Hepatocyte (in vitro differentiated cells): ENCODE results near the gene GRN. TPM values are rescaled to one million over a fixed set of nuclear protein-coding genes. Genes with fewer than 3 reads are reported as not detected.
A peak's percentile ranks its signal among the peaks of the same experiment; 100 is the strongest.

Source experiments
- DNase-seq: peaks from one replicate; pipeline ENCODE4 v3.0.0-alpha.2; 2016; ENCODE audit warnings: low spot score
- H2AFZ ChIP-seq: fragments of 200-600 bp; sonication (generic); 2 replicates; pipeline ENCODE4 v1.6.0; 2016; ENCODE audit warnings: antibody characterized with exemption, mild to moderate bottlenecking
- H3K27ac ChIP-seq: fragments of 200-600 bp; sonication (generic); 2 replicates; pipeline ENCODE4 v1.5.1; 2016; ENCODE audit warnings: mild to moderate bottlenecking
- H3K27me3 ChIP-seq: fragments of 200-600 bp; sonication (generic); 2 replicates; pipeline ENCODE4 v1.6.1; 2016
- H3K36me3 ChIP-seq: fragments of 200-600 bp; sonication (generic); replicated peaks from 2 replicates; pipeline ENCODE4 v1.5.1; 2016; ENCODE audit warnings: low read depth; ENCODE audit not compliant: insufficient read depth
- H3K4me1 ChIP-seq: fragments of 200-600 bp; sonication (generic); 2 replicates; pipeline ENCODE4 v1.5.1; 2016; ENCODE audit warnings: mild to moderate bottlenecking, moderate library complexity; ENCODE audit not compliant: insufficient read depth
- H3K4me2 ChIP-seq: fragments of 200-600 bp; sonication (generic); 2 replicates; pipeline ENCODE4 v1.6.0; 2016
- H3K4me3 ChIP-seq: fragments of 200-600 bp; sonication (generic); 2 replicates; pipeline ENCODE4 v1.5.1; 2016; ENCODE audit warnings: mild to moderate bottlenecking
- H3K79me2 ChIP-seq: fragments of 200-600 bp; sonication (generic); 2 replicates; pipeline ENCODE4 v1.6.0; 2017; ENCODE audit warnings: mild to moderate bottlenecking
- H3K9me2 ChIP-seq: fragments of 200-600 bp; sonication (generic); replicated peaks from 2 replicates; pipeline ENCODE4 v1.6.0; 2017; ENCODE audit warnings: mild to moderate bottlenecking; ENCODE audit not compliant: insufficient read depth
- H3K9me3 ChIP-seq: fragments of 200-600 bp; sonication (generic); 2 replicates; pipeline ENCODE4 v1.5.1; 2016; ENCODE audit warnings: low read depth, mild to moderate bottlenecking
- H4K20me1 ChIP-seq: fragments of 200-600 bp; sonication (generic); 2 replicates; pipeline ENCODE4 v1.6.0; 2016; ENCODE audit warnings: mild to moderate bottlenecking; ENCODE audit not compliant: insufficient read depth, poor library complexity, severe bottlenecking
- CTCF ChIP-seq: fragments of 200-600 bp; sonication (generic); IDR thresholded peaks from 2 replicates; pipeline ENCODE4 v1.5.1; 2016; ENCODE audit warnings: antibody characterized with exemption, mild to moderate bottlenecking; ENCODE audit not compliant: poor library complexity
- EZH2 ChIP-seq: fragments of 200-600 bp; sonication (generic); IDR thresholded peaks from 2 replicates; pipeline ENCODE4 v1.6.1; 2016; ENCODE audit warnings: antibody characterized with exemption, mild to moderate bottlenecking, borderline replicate concordance
- EZH2phosphoT487 ChIP-seq: fragments of 200-600 bp; sonication (generic); IDR thresholded peaks from one replicate; pipeline ENCODE4 v1.6.1; 2018; ENCODE audit warnings: antibody characterized with exemption, mild to moderate bottlenecking, low read depth, moderate library complexity; ENCODE audit not compliant: unreplicated experiment, severe bottlenecking
- WGBS: methylation state at CpG from one replicate; pipeline ENCODE4 v1.1.6; 2016; ENCODE audit warnings: low lambda C conversion rate; ENCODE audit errors: missing lambda C conversion rate; 5-methylcytosine and 5-hydroxymethylcytosine counted together
- polyA plus RNA-seq: library from polyadenylated mRNA; unstranded; fragments of >200 nt; fragmentation: Nextera tagmentation; extraction: Ambion mirVana; gene quantifications from 2 replicates; pipeline ENCODE4 v1.2.1, GENCODE V29; 2016
- total RNA-seq: library from RNA; depleted of rRNA; stranded (reverse); fragments of >200 nt; gene quantifications from 2 replicates; pipeline ENCODE4 v1.2.3, GENCODE V29; 2014

GRN gene
- total and polyA plus RNA-seq, 2 experiments from 2014 or later: 299 to 785 TPM

- Histone ChIP-seq H3K4me1 (peaks cover 4% of the 10 kb centered on the region), H3K27ac (no peak overlapping the region), H3K9me2 (no peaks in the 10 kb centered on the region), H3K79me2 (no peaks in the 10 kb centered on the region), H4K20me1 (no peaks in the 10 kb centered on the region), H3K4me2 (peak overlapping the region; percentile 77), H3K4me3 (no peak overlapping the region), H3K27me3 (no peaks in the 10 kb centered on the region), H2AFZ (no peak overlapping the region), H3K9me3 (no peaks in the 10 kb centered on the region), H3K36me3 (no peaks in the 10 kb centered on the region)
- TF ChIP-seq EZH2 (no peak), EZH2phosphoT487 (no peak), CTCF (no peak)
- no peak for DNase-seq
- WGBS: 60% methylated on average over 15 of the region's 22 CpGs
These were observed 7.9 kb downstream of the GRN start for GRCh38 chr17:44352828-44353671.

- no peaks in the 10 kb centered on the region for H3K36me3 ChIP-seq
- TF ChIP-seq EZH2: no peak
- no peak for TF ChIP-seq CTCF
- no peak for TF ChIP-seq EZH2phosphoT487
- no peaks in the 10 kb centered on the region for H3K27me3 ChIP-seq
- H3K27ac ChIP-seq: no peak overlapping the region
- peak; percentile 73 for DNase-seq
- peaks cover 4% of the 10 kb centered on the region for H3K4me1 ChIP-seq
- H3K4me3 ChIP-seq: no peak overlapping the region
- WGBS: 19% methylated on average over 22 of the region's 98 CpGs
- H4K20me1 ChIP-seq: no peaks in the 10 kb centered on the region
- H3K4me2 ChIP-seq: peak overlapping the region; percentile 77
- H3K79me2 ChIP-seq: no peaks in the 10 kb centered on the region
- no peaks in the 10 kb centered on the region for H3K9me3 ChIP-seq
- H2AFZ ChIP-seq: no peak overlapping the region
- no peaks in the 10 kb centered on the region for H3K9me2 ChIP-seq
These were observed 8.7 kb downstream of the GRN start for GRCh38 chr17:44353672-44354331.

- H3K27me3 ChIP-seq: no peaks in the 10 kb centered on the region
- WGBS: 48% methylated on average over 72 of the region's 77 CpGs
- H3K4me3 ChIP-seq: no peak overlapping the region
- no peaks in the 10 kb centered on the region for H4K20me1 ChIP-seq
- peaks cover 4% of the 10 kb centered on the region for H3K4me1 ChIP-seq
- H3K36me3 ChIP-seq: no peaks in the 10 kb centered on the region
- H3K9me3 ChIP-seq: no peaks in the 10 kb centered on the region
- H3K9me2 ChIP-seq: no peaks in the 10 kb centered on the region
- no peak overlapping the region for H3K27ac ChIP-seq
- H2AFZ ChIP-seq: no peak overlapping the region
- H3K4me2 ChIP-seq: peak overlapping the region; percentile 77
- peak; percentile 74 for DNase-seq
- TF ChIP-seq CTCF: peak; percentile 51
- no peak for TF ChIP-seq EZH2
- no peaks in the 10 kb centered on the region for H3K79me2 ChIP-seq
These were observed 9.8 kb downstream of the GRN start for GRCh38 chr17:44354582-44355561.
